B cell (primary cell): ENCODE data around the gene TACR2. TPM values are rescaled to one million over a fixed set of nuclear protein-coding genes. Genes with fewer than 3 reads are reported as not detected.

ENCODE experiments used
- ATAC-seq: fragments of 200-7000 bp; cut with Tn5 transposase; one replicate; pipeline ENCODE4 v1.10.0; 2021; ENCODE audit warnings: low read depth, mild to moderate bottlenecking, moderate number of reproducible peaks, moderate library complexity
- CTCF ChIA-PET: fragments of 350-600 bp; sonication (Branson Sonifier 250); formaldehyde crosslinking; loops from one replicate; lab custom pipeline; 2021; ENCODE audit warnings: antibody characterized with exemption, inconsistent platforms; lab: Charles Lee
- POLR2A ChIA-PET: fragments of 350-600 bp; sonication (Branson Sonifier 250); formaldehyde crosslinking; loops from one replicate; lab custom pipeline; 2021; ENCODE audit warnings: antibody characterized with exemption; lab: Charles Lee
- DNase-seq: peaks from one replicate; pipeline ENCODE4 v3.0.0; 2013
- H2AFZ ChIP-seq: 2 replicates; pipeline ENCODE4 v1.6.1; 2012; ENCODE audit warnings: mild to moderate bottlenecking, low read depth, low read length; ENCODE audit not compliant: insufficient read depth, poor library complexity, severe bottlenecking
- H3K27ac ChIP-seq, 2 donors: 1 replicate in 1 of 2; 2 replicates in 1 of 2; pipeline ENCODE4 v1.5.1; 2012 to 2013; ENCODE audit warnings: low read length in 2 of 2, mild to moderate bottlenecking in 2 of 2, moderate library complexity in 1 of 2
- H3K27me3 ChIP-seq, 4 experiments: fragments of 200-600 bp in 1 of 4; sonication (generic) in 1 of 4; replicated peaks in 1 of 4; 1 replicate in 2 of 4; 2 replicates in 2 of 4; pipeline versions ENCODE4 v1.6.1 to v1.7.0; 2013 to 2016; ENCODE audit warnings: low read length in 3 of 4, mild to moderate bottlenecking in 2 of 4, mixed read lengths in 1 of 4, moderate library complexity in 1 of 4; ENCODE audit not compliant: insufficient read depth in 4 of 4, control insufficient read depth in 3 of 4; ENCODE audit errors: control extremely low read depth in 1 of 4
- H3K36me3 ChIP-seq, 2 experiments: replicated peaks in 1 of 2; 1 replicate in 1 of 2; 2 replicates in 1 of 2; pipeline versions ENCODE4 v1.6.1 to v1.7.1; 2013; ENCODE audit warnings: low read length in 1 of 2; ENCODE audit not compliant: insufficient read depth in 2 of 2, control insufficient read depth in 1 of 2; ENCODE audit errors: control extremely low read depth in 1 of 2, extremely low read depth in 1 of 2
- H3K4me1 ChIP-seq, 2 donors: fragments of 200-600 bp in 1 of 2; sonication (generic) in 1 of 2; 1 replicate in 1 of 2; 2 replicates in 1 of 2; pipeline versions ENCODE4 v1.5.1 to v1.6.1; 2013 to 2017; ENCODE audit warnings: low read length in 2 of 2; ENCODE audit not compliant: control insufficient read depth in 2 of 2, insufficient read depth in 2 of 2
- H3K4me2 ChIP-seq: replicated peaks from 2 replicates; pipeline ENCODE3; 2012; ENCODE audit warnings: mild to moderate bottlenecking, low read depth, low read length; ENCODE audit not compliant: poor library complexity, severe bottlenecking
- H3K4me3 ChIP-seq, 5 experiments: fragments of 200-600 bp in 1 of 5; sonication (generic) in 1 of 5; 1 replicate in 3 of 5; 2 replicates in 2 of 5; pipeline versions ENCODE4 v1.5.1 to v1.7.0; 2011 to 2016; ENCODE audit warnings: low read length in 4 of 5, mild to moderate bottlenecking in 4 of 5, low read depth in 2 of 5, control low read depth in 1 of 5, moderate library complexity in 1 of 5; ENCODE audit not compliant: insufficient read depth in 1 of 5; ENCODE audit errors: control extremely low read depth in 1 of 5, extremely low read depth in 1 of 5
- H3K79me2 ChIP-seq: fragments of 200-600 bp; sonication (generic); one replicate; pipeline ENCODE4 v1.6.0; 2016; ENCODE audit warnings: low read length; ENCODE audit not compliant: control insufficient read depth, insufficient read depth
- H3K9ac ChIP-seq: fragments of 200-600 bp; sonication (generic); 2 replicates; pipeline ENCODE4 v1.6.1; 2017; ENCODE audit warnings: mild to moderate bottlenecking, low read length, moderate library complexity
- H3K9me3 ChIP-seq, 3 donors: one replicate each; pipeline versions ENCODE4 v1.6.1 to v1.7.1; 2013; ENCODE audit warnings: low read length in 2 of 3; ENCODE audit not compliant: control insufficient read depth in 2 of 3, insufficient read depth in 1 of 3; ENCODE audit errors: control extremely low read depth in 1 of 3
- H4K20me1 ChIP-seq: 2 replicates; pipeline ENCODE4 v1.6.0; 2012; ENCODE audit warnings: mild to moderate bottlenecking, low read length; ENCODE audit not compliant: insufficient read depth, control insufficient read depth, poor library complexity, severe bottlenecking
- H3K27ac Mint-ChIP-seq: one replicate; pipeline ENCODE4 v1.8.0; 2021; ENCODE audit warnings: mixed read lengths
- H3K27me3 Mint-ChIP-seq: one replicate; pipeline ENCODE4 v1.8.0; 2021; ENCODE audit warnings: mixed read lengths
- H3K4me1 Mint-ChIP-seq: one replicate; pipeline ENCODE4 v1.8.0; 2021; ENCODE audit warnings: mixed read lengths
- H3K4me3 Mint-ChIP-seq: one replicate; pipeline ENCODE4 v1.8.0; 2021; ENCODE audit warnings: mixed read lengths
- H3K9me3 Mint-ChIP-seq: one replicate; pipeline ENCODE4 v1.8.0; 2022; ENCODE audit warnings: mixed read lengths; ENCODE audit not compliant: insufficient read depth
- EZH2 ChIP-seq: IDR thresholded peaks from 2 replicates; pipeline ENCODE4 v1.6.1; 2012; ENCODE audit warnings: borderline replicate concordance, low read depth, mild to moderate bottlenecking, moderate library complexity, low read length; ENCODE audit not compliant: insufficient read depth, poor library complexity, severe bottlenecking
- WGBS: methylation state at CpG from one replicate; pipeline ENCODE4 v1.1.5; 2013; ENCODE audit warnings: missing lambda C conversion rate; ENCODE audit not compliant: insufficient coverage; 5-methylcytosine and 5-hydroxymethylcytosine counted together
- intact Hi-C: fragments of 100-400 bp; cut with micrococcal nuclease; formaldehyde crosslinking; loops from one replicate; pipeline ENCODE4 v1.10.0; 2022
- polyA plus RNA-seq: library from polyadenylated mRNA; depleted of rRNA; stranded (reverse); fragments of >200 nt; gene quantifications from 2 replicates; pipeline ENCODE4 v1.2.3, GENCODE V29; 2012
- total RNA-seq, 2 donors: library from RNA; stranded (reverse); fragments of 120-200 nt in 1 of 2; gene quantifications; 1 replicate in 1 of 2; 2 replicates in 1 of 2; pipeline versions ENCODE4 v1.2.3 to v1.2.4, GENCODE V29; 2013 to 2022
- TF ChIP-seq, protein P1 (sequence below): fragments of 200-600 bp; IDR thresholded peaks from one replicate; pipeline ENCODE4 v1.8.0; 2022; ENCODE audit warnings: antibody characterized with exemption, mild to moderate bottlenecking

Gene TACR2
- total and polyA plus RNA-seq, 2 donors (not counting 1 experiment from before 2014, with no cell fraction given): 0.18 TPM; not detected in 1

DNA sequence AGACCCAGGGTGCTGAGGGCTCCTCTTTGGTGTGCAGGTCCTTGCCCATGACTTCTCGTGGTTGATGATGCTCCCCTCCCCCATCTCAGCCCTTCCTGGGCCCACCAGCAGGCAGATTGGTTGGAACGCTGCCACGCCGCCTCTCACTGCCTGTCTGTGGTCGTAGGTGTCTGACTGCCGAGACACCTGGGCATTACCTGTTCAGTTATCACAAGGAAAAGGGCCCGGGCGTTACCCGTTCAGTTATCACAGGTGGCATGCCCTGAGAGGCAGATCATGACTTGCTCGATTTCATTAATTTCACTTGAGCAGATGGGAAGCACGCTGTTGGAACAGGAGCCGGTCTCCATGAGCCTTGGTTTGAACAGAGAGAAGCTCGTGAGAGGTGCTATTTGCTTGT, 42.5 kb downstream of the TACR2 start:
- no peak for DNase-seq
- no peak overlapping the region for H2AFZ ChIP-seq
- H3K79me2 ChIP-seq: peaks cover 4% of the 10 kb centered on the region
- H3K9ac ChIP-seq: no peak overlapping the region
- H3K4me1 ChIP-seq: no peaks in the 10 kb centered on the region
- ATAC-seq: no peak
- no peaks in the 10 kb centered on the region for H3K9me3 Mint-ChIP-seq
- peaks cover 14% of the 10 kb centered on the region for H3K4me1 Mint-ChIP-seq
- WGBS: over 99% methylated on average over 13 of the region's 13 CpGs
- intact Hi-C loops: no loop called here
- H3K4me2 ChIP-seq: no peak overlapping the region
- no peak overlapping the region for H3K4me3 Mint-ChIP-seq
- CTCF ChIA-PET: no interaction called here
- TF ChIP-seq EZH2: no peak
- TF ChIP-seq, protein P1, sequence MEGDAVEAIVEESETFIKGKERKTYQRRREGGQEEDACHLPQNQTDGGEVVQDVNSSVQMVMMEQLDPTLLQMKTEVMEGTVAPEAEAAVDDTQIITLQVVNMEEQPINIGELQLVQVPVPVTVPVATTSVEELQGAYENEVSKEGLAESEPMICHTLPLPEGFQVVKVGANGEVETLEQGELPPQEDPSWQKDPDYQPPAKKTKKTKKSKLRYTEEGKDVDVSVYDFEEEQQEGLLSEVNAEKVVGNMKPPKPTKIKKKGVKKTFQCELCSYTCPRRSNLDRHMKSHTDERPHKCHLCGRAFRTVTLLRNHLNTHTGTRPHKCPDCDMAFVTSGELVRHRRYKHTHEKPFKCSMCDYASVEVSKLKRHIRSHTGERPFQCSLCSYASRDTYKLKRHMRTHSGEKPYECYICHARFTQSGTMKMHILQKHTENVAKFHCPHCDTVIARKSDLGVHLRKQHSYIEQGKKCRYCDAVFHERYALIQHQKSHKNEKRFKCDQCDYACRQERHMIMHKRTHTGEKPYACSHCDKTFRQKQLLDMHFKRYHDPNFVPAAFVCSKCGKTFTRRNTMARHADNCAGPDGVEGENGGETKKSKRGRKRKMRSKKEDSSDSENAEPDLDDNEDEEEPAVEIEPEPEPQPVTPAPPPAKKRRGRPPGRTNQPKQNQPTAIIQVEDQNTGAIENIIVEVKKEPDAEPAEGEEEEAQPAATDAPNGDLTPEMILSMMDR: no peak
- H3K27ac ChIP-seq: no peak overlapping the region
- no peaks in the 10 kb centered on the region for H4K20me1 ChIP-seq
- H3K27me3 Mint-ChIP-seq: no peaks in the 10 kb centered on the region
- H3K4me3 ChIP-seq: no peak overlapping the region
- POLR2A ChIA-PET: no interaction called here
- H3K36me3 ChIP-seq: peaks cover 11 to 51% of the 10 kb centered on the region in 2 experiments
- H3K27me3 ChIP-seq: no peaks in the 10 kb centered on the region
- no peaks in the 10 kb centered on the region for H3K9me3 ChIP-seq
- no peak overlapping the region for H3K27ac Mint-ChIP-seq

DNA sequence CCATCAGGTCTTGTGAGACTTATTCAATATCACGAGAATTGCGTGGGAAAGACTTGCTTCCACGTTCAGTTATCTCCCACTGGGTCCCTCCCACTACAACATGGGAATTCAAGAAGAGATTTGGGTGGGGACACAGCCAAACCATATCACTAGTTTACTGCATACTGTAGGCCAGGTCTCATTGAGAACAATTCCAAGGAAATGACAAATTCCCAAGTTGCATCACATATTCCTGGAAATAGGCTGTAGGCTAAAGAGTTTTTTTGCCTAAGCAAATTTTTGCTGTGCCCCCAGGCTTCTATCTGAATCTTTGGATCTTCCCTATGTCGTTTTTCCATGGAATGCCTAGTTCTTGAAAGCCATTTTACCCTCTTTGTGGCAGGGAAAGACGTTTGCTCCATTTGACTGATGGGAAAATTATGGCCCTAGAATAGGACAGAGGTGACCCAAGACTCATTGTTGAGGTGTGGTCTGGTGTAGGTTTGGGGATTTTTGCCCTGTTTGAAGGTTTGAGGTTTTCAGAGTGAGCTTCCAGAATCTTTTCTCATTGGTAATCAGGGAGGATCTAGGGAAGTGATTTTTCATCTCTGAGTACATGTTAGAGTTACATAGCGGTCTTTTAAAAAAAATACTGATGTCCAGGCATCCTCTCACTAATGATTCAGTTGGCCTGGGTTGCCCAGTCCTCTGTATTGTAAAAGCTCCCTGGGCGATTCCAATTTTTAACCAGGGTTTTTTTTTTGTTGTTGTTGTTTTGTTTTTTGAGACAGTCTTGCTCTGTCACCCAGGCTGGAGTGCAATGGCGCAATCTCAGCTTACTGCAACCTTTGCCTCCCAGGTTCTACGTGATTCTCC, 44.4 kb downstream of the TACR2 start:
- H3K9me3 ChIP-seq: no peaks in the 10 kb centered on the region
- WGBS: 94% methylated on average over 6 of the region's 9 CpGs
- no peak overlapping the region for H3K27ac ChIP-seq
- H3K27ac Mint-ChIP-seq: no peak overlapping the region
- no peaks in the 10 kb centered on the region for H3K4me1 ChIP-seq
- H3K4me2 ChIP-seq: no peak overlapping the region
- H3K27me3 ChIP-seq: no peaks in the 10 kb centered on the region
- no peak overlapping the region for H3K9ac ChIP-seq
- no peak overlapping the region for H2AFZ ChIP-seq
- H3K79me2 ChIP-seq: peaks cover 4% of the 10 kb centered on the region
- H3K4me3 Mint-ChIP-seq: no peak overlapping the region
- TF ChIP-seq, protein P1: no peak
- TF ChIP-seq EZH2: no peak
- ChIA-PET CTCF (no interaction called here), POLR2A (no interaction called here)
- peaks cover 8 to 63% of the 10 kb centered on the region in 2 experiments for H3K36me3 ChIP-seq
- H4K20me1 ChIP-seq: no peaks in the 10 kb centered on the region
- no peak overlapping the region for H3K4me3 ChIP-seq
- intact Hi-C loops: no loop called here
- H3K9me3 Mint-ChIP-seq: no peaks in the 10 kb centered on the region
- ATAC-seq: no peak
- no peaks in the 10 kb centered on the region for H3K27me3 Mint-ChIP-seq
- H3K4me1 Mint-ChIP-seq: peaks cover 2% of the 10 kb centered on the region
- DNase-seq: no peak
